NCI-H1417 treated with DMSO at 0.1 percent for 48 hours (cell line): ENCODE results near the gene TMEM106C.

Source experiments
- DNase-seq: peaks from one replicate; lab custom pipeline; 2025; lab: John Stamatoyannopoulos, UW

The TMEM106C gene, protein sequence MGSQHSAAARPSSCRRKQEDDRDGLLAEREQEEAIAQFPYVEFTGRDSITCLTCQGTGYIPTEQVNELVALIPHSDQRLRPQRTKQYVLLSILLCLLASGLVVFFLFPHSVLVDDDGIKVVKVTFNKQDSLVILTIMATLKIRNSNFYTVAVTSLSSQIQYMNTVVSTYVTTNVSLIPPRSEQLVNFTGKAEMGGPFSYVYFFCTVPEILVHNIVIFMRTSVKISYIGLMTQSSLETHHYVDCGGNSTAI

DNA sequence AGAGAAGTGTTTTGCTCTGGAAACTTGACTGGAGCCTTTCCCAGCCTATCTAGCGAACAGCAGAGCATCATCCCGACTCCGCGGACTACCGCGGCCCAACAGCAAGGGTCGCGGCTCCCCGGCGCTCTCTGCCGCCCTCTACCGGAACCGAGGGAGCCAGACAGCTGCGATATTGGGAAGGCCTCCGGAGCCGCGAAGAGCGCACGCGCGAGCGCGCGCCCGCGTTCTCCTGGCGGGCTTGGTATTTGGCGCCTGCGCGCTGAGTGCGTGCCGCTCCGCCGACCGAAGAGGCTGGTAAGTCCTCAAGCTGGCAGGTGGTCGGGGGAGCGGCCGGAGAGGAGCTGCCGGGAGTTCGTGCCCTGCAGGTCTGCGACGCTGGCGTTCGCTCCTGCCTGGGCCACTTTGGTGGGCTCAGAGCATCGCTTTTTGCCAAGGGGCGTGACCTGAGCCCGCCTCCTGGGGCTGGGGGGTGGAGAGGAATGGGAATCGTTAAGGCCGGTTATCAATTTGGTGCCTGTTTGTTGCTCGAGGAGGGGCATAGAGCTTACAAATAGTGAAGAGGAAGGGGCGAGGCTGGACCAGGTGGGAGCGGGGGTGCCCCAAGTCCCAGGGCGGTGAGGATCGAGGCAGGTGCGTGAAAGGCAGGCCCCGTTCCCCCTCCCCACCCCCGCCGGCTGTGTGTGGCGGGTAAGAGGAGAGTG is at the start of gene TMEM106C:
Gene TMEM106C, plus strand, starts transcription at position 257 of the 701 bp plus-strand sequence. CDS start 641 bp downstream, outside the sequence.
- peak; percentile 78 for DNase-seq

DNA sequence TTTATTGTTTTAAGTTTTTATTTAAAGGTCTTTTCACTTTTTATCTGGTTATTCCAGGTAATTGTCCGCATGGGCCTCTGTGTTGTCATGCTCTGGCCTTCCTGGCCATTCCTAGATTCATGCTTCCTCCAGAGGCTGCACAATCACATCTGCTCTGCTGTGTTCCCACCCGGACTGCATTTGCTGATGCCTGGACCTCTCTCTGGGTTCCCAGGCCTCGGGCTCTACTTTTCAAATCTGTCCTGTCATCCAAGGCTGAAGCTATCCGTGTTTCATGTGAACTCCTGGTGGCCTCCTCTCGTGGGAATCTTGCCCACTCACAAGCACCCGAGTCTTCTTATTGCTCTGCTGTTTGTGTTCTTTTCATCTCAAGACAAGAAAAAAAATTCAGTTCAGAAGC is 42.5 kb upstream of the TMEM106C start:
- no peak for DNase-seq

DNA sequence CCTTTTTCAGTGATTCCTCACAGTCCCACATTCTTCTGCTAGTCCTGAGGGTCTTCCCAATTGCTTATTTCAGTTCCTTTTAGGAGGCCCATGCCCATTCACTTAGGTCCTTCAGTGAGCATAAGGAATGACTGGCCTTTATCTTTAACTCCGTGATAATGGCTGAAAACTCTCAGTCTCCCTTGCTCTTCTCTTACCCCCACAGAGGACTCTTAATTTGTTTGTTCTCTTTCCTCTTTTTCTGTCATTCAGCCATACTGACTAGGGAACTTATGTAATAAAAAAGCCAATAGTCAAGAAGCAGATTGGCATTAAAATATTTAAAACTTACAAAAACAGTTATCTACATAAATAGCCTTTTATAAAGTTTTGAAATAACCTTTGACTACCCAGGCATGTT is 41.5 kb upstream of the TMEM106C start:
- no peak for DNase-seq

DNA sequence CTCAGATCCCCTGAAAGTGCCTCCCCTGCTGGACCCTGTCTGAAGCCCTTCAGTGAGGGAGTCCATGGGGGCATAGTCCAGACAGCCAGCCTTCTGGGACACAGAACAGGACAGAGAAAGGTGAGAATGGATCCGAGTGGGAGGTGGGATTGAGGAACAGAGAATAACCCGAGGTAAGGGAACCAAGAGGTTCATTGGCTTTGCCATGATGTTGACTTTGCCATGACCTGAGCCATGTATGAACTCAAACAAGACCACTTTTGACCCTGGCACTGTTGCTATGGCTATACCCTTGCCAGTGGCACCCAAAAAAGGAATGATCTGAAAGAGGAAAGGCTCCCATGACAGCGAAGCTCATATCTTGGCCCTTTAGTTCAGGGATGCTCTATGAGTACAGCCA is 36.0 kb upstream of the TMEM106C start:
- no peak for DNase-seq

DNA sequence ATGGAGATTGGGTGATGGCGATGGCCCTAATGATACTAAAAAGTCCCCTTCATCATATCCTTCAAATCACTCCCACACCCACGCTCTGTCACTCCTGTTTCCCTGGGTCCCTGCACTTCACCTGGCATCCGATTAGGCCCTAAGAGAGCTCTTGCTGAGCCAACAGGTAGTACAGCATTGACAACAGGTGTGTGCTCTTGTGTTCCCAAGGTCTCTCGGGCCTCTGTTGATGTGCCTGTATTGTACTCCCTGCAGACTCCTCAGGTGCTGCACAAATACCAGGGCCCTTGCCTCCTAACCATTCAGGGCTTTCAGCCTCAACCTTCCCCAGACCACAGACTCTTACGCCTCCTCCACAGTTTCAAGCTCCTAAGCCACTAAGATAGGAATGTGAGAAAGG is 32.8 kb upstream of the TMEM106C start:
- DNase-seq: no peak

DNA sequence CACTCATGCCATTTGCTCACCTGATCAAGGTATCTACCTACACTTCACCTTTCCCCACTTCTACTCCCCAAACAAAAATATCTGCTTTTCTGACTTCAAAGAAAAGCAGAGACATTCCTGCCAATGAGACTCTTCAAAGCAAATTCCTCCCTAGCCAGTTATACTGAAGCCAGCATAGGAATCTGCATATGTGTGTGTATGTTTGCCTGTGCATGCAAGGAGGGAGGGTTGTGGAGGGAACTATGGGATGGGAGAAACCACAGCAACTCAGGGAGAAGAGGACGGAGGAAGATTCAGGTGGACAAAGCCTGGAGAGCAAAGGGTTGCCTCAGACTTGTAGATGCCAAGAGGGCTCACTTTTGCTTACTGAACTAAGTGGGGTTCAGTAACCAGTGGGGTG is 32.2 kb upstream of the TMEM106C start:
- no peak for DNase-seq

DNA sequence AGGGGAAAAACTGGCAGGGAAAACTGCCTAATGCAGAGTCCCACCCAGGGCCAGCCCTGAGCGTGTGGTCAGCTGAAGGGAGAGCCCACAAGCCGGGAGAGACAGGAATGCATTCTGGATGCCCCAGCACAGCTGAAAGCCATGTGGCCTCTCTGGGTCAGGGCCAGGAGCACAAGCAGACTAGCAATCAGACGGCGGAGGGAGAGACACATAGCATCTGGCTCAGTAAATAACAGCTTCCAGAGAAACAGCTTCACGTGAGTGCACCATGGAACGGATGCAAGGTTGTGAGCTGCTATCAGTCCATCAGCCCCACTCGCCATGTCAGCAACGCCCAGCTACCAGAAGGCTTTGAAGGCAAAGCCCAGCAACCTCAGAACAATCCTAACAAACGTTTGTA is 28.2 kb upstream of the TMEM106C start:
- DNase-seq: no peak

DNA sequence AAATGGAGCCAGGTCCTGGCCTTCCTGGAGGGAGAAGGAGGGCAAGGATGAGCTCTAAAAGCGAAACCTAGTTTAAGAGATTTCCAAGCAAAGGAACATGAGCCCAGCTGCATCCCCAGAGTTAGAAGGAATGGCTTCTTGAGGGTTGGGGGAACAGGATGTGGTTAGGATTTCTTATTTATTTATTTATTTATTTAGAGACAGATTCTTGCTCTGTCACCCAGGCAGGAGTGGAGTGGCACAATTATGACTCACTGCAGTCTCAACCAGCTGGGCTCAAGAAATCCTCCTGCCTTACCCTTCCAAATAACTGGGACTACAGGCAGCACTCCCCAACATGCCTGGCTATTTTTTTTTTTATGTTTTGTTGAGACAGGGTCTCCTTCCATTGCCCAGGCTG is 25.3 kb upstream of the TMEM106C start:
- DNase-seq: no peak

DNA sequence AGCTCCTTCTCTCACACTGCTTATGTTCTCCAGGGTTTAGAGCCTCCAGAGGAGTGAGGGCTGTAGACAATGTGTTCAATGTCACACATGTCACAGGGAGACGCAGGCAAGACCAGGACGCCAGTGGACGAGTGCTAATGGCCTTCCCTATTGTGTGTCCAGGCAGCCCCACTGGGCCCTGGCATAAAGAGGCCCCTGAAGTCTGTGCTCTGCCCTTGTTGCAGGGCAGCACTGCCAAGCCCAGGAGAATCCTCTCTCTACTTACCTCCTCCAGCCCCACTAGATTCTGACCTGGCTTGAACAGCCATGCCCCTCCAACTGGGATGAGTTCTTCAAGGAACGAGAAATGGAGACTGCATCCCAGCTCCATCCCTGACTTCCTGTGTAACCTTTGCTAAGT is 24.8 kb upstream of the TMEM106C start:
- no peak for DNase-seq

DNA sequence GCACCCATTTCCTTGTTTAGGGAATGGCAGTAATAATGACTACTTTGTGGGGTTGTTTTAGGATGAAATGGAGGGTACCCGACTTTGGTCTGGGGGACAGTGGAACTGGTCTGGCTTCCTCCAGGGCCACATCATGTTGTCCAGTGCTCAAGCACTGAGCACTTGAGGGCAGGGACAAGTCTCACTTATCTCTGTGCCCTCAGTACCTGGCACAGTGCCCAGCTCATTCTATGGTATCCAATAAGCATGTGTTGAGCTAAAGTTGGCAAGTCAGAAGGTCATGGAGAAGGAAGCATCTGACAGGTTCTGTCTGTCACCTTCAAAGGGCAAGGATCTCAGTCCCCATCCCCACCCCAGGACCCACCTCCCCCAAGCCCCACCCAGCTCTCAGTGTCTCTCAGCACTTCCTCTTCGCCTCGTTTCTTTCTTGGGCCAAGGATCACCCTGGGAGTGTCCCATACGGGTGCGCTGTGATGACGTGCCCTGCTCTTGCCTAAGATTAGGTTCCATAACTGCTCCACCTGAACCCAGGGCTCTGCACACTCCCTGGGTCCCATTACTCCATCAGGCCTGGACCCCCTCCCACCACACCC is 24.3 kb upstream of the TMEM106C start:
- no peak for DNase-seq

DNA sequence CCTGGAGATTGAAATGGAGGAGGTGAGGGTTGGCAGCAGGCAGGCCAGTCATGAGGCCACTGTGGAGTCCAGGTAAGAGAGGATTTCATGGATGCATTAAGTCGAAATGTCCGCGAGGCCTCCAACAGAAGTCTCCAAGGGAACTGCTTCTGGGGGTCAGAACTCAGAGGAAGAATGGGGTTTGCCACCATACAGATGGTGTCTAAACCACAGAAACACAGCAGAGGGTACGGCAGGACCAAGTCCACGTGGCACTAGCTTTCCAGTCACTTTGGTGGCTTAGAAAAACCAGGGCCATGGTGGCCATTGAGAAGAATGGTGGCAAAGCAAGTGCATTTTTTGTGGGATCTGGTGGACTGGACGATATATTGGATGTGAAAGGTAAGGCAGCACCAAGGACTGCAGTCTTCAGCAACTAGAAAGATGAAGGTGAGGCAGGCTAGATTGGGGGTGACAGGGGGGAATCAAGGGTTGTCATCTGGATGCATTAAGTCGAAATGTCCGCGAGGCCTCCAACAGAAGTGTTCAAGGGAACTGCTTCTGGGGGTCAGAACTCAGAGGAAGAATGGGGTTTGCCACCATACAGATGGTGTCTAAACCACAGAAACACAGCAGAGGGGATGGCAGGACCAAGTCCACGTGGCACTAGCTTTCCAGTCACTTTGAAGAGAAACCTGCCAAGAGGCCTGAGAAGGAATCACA is 22.5 kb upstream of the TMEM106C start:
- DNase-seq: no peak

DNA sequence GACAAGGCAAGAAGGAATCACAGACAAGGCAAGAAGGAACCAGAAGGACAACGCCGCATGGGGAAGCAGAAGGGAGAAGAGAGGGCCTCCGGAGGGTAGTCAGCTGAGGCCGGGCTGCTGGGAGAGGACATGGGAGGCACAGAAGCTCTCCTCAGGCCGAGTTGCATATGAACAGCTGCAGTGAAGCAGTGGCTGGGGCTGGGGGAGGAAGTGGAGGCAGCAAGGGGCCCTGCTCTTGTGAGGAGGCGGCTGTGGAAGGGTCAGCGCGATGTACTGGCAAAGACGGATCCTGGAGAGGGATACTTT is 22.0 kb upstream of the TMEM106C start:
- no peak for DNase-seq

DNA sequence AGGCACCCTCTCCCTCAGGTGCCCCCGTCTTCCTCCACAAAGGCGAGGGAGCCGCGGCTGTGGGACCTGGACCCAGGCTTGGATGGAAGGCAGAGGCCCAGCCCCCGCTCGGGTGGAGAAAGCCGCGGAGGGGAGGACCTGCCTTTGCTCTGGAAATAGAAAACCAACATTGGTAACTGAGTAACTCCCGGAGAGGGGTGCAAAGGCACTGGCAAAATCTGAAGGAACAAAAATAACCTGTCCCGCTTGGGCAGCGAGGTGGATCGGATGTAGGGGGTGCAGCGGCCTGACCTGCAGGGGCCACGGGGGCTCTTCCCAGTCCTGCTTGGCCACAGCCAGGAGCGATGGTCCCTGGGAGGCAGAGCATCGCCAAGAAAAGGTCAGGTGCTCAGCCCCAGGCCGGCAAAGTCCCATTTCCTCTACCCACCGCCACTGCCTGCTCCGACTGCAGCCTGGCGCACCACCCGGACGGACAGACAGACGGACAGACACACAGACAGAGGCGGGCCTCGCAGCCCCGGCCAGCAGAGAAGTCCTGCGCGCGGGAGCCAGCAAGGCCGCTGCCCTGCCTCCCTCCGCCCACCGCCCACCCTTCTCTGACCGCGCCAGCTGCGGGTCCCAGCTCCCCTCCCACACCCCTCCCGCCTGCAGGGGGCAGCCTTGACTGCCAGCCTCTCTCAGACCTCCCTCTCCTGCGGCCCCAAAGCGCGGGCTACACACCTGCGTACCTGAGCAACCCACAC is 21.4 kb upstream of the TMEM106C start:
- DNase-seq: no peak

DNA sequence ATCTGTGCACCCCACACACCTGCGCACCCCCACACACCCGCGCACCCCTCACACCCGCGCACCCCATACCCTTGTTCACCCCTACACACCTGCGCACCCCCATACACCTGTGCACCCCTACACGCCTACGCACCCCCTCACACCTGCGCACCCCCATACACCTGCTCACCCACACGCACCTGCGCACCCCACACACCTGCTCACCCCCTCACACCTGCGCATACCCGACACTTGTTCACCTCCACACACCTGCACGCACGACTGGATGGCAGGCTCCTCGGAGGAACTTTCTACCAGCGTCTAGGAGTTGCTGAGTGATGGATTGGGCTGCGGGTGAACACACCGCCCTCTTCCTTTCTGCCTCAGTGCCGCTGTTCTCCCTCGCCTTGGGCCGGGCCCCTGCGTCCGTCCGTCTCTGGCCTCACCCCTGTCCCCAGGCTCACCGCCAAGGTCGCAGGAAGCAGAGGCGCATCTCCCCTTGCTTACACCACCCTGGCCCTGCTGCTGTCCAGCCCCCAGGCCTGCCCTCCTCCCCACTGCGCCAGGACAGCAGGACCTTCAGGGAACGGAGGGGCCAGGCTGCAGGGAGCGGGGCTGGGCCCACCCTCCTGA is 20.7 kb upstream of the TMEM106C start:
- DNase-seq: no peak

DNA sequence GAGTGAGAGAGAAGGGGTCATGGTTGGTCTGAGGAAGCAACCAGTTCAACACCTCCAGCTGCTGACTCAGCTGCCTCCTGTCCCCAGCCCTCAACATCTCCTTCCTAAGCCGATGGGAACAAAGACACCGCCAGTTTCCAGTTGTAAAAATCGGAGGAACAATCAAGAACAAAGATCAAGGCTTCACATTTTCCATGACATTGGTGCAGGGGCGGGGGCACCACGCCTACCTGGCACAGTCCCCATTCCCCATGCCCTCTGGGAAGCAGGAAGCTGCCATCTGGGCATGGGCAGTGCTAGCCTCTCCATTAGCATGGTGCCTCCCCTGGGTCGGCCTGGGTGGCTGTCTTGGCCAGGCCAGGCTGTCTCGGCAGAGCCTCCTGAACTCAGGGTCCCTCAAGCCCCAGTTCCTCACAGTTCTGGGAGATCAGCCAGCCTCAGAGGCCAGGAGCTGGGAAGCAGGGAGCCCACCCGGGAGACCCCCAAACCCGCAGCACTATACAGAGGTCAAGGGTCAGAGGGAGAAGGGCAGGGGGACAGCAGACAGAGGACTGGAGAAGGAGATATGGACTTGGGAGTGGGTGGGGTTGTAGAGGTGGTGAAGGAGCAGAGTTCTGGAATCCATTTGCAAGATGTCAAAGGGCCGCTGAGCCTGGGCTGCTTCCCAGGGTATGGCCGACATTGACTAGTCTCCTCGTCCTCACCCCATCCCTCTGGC is 19.6 kb upstream of the TMEM106C start:
- DNase-seq: no peak

DNA sequence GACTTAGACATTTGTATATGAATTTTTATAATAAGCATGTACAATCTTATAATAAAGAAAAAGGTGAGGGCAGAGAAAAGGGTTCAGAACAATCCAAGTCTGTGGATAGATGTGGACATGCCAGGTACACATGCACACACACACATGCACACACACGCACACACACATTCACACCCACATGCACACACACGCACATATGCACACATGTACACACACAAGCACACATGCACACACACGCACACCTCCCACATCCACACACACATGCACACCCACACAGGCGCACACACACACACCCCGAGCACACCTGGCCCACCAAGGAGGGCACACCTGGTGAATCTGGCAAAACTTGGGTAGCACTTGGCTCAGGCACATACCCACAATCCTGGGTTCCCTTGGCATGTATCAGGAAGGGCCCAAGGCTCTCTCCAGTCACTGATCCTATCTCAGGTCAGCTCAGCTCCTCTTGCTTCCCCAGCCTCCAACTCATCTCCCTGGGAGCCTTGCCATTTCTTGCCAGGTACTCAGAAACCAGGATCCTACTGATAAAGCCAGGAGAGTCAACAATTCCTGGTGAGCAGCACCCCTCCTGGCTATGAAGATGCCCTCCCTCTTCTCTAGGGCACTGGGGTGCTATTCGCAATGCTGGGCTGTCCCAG is 18.6 kb upstream of the TMEM106C start:
- no peak for DNase-seq

DNA sequence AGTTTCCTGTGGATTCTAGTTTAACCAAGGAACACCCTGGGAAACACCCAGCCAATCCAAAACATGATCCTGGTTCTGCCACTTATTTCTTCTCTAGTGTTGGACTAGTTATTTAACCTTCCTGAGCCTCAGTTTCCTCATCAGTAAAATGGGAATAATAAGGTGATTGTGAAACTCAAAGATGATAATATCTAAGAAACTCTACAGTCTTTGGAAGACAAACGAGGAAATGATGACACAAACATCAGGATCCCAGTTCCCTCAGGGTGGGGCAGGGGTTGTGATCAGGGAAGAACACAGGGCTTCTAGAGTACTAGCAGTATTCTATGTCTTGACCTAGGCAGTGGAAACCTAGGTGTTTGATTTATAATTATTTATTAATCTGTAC is 18.1 kb upstream of the TMEM106C start:
- no peak for DNase-seq

DNA sequence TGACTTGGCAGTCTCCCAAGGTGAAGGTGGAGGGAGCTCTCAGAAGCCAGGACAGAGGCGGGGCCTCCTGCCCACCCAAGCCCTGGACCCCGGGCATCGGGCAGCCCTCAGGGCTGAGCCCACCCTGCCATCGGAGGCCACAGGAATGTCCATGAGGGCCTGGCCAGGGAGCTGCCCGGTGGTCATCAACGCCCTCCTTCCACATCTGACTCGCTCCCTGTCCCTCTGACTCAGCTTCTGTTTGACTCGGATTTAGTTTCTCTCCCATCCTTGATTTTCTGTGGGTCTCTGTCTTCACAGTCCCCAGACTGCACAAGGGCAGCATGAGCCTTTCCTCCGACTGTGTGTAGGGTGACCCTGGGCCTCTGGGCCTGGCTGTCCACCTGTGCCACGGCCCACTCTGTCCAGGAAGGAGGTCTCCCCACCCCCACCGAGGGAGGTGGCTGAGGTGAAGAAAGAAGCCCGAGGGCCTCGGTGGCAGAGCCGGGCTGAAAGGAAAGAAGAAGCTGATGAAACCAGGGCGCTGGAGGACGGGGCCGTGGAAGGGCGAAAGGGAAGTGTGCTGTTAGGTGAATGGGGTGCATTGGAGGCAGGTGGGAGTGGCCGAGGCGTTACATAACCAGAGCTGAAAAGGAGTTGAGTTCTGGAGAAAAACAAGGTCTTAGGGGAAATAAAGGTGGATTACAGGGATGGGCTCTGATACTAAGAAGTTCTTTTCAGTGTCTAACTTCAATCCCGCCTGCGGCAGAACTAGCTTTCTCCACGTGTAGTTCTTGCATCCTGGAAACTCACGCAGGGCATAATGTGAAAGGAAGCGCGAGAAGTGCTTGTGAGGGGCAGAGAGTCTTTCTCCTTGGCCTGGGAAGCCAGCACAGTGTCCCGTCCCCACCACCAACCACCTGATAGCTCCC is 16.7 kb upstream of the TMEM106C start:
- DNase-seq: no peak

DNA sequence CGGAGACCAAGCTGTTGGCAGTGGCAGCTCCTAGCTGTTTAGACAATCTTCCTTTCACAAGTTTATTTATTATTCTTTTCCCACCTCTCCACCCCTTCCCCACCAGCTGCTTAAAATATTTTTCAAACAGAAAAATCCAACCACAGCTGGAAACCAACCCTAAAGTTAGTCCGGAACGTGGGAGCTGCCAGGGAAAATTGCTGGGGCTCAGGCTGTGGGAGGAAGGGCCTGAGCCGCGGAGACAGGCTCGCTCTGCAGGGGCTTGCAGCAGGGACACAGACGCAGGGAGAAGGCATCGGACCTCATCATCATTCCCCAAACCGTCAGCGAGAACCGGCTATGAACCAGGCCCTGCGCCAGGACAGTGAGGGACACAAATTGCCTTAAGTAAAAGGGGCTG is 16.1 kb upstream of the TMEM106C start:
- no peak for DNase-seq
